Skeletal muscle cell (primary cell): Measurements from ENCODE around the gene KNOP1.
A peak's percentile ranks its signal among the peaks of the same experiment; 100 is the strongest.

Source experiments
- DNase-seq: peaks from one replicate; pipeline ENCODE4 v3.0.0-alpha.2; 2010; ENCODE audit warnings: low read depth
- H3K4me3 ChIP-seq: 2 replicates; pipeline ENCODE4 v1.5.1; 2011; ENCODE audit warnings: low read depth, mild to moderate bottlenecking, control low read depth, low read length, moderate library complexity

Gene KNOP1

DNA sequence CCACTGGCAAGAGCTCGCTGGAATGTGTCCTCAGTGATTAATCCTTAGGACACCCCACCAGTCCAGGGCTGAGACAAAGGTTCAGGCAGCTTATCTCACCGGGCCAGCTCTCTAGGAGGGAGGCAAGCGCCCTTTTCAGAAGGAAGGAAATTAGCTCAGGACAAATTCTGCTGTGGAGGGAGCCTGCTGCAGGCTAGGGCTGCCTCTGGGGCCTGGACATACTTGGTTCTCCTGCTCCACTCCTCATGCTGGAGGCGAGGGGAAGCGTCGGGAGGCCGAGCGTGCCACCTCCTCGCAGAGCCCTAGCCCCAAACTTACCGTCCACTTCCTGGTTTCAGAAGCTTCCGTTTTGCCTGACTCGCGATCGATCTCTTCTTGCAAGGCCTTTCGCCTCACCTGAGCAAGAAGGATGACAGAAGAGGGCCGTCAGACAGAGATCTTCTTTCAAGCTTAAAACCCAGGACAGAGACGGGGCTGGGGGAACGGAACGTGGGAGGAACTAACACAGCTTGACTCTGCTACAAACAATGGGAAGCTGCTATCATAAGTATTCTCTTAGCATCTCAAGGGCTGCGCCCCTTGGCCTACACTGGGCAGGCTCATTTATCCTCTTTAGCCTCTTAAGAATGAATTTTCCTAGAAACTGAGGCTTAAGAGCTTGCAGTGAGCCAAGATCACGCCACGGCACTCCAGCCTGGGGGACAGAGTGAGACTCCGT lies 7.7 kb downstream of the KNOP1 start:
- DNase-seq, result no peak
- no peak overlapping the region for H3K4me3 ChIP-seq

GRCh38 chr16:19709381-19710136 lies 8.5 kb downstream of the KNOP1 start:
- no peak overlapping the region for H3K4me3 ChIP-seq
- DNase-seq, result no peak

GRCh38 chr16:19708296-19709205 lies 9.5 kb downstream of the KNOP1 start:
- no peak for DNase-seq
- H3K4me3 ChIP-seq, result no peak overlapping the region

DNA sequence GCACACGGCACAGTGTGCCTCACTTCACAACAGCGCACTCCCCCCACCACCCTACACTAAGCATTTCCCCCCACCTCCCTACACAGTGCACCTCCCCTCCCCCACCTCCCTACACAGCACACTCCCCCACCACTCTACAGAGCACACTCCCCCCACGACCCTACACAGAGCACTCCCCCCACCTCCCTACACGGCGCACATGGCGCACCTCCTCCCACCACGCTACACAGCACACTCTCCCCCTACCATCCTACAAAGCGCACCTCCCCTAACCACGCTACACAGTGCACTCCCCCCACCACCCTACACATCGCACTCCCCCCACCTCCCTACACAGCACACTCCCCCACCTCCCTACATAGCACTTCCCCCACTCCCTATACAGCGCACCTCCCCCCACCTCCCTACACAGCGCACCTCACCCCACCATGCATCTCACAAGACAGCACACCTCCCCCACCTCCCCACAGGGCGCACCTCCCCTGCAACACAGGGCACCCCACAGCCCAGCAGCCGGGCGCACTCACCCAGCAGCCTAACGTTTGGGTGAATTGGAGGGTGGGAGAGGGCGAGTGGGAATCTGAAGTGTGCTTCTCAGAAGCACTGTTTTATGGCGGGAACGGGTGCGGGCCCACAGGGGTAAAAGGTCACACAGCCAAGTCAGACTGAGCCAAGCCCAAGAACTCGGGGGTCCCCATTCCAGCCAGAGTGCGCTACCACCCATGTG lies 10.3 kb downstream of the KNOP1 start:
- DNase-seq, result no peak
- no peak overlapping the region for H3K4me3 ChIP-seq

DNA sequence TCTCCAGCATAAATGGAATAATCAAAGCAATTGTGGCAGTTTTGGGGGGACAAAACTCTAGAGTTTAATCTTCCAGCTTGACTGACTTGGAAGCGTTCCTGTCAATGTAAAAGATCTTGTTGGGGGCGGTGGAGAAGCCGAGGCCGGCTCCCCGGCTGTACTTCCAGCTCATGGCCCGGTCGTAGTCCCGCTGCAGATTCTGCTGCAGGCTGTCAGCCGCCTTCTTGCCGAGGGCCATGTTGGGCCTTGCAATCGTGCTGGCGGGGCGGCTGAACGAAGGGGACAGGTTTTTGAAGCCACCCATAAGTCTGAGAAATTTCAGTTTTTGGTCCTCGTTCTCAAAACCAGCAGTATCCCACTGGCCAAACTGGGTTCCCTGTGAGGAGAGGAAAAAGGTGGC lies 11.2 kb downstream of the KNOP1 start:
- no peak overlapping the region for H3K4me3 ChIP-seq
- no peak for DNase-seq

- DNase-seq, result no peak
Measured at GRCh38 chr16:19705843-19706242, 12.2 kb downstream of the KNOP1 start.

DNA sequence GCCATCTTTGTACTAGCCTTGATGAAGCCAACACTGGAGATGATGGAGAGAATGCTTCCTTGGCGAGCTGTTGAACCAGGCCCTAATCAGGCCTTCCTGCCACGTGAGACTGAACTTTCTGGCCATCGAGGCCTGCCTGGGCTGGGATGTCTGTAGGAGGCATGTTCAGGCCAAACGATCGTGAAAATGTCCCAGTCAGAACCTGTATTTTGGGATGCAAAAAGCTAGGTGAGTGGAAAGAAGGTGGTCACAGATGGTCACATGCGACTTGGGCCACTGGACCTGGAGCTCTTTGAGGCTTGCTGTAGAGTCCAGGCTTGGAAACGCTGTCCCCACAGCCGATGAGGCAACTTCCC lies 12.9 kb downstream of the KNOP1 start:
- no peak for DNase-seq
- H3K4me3 ChIP-seq, result no peak overlapping the region

More at GRCh38 chr16:19705843-19706242, 12.2 kb downstream of the KNOP1 start:
- no peak overlapping the region for H3K4me3 ChIP-seq

DNA sequence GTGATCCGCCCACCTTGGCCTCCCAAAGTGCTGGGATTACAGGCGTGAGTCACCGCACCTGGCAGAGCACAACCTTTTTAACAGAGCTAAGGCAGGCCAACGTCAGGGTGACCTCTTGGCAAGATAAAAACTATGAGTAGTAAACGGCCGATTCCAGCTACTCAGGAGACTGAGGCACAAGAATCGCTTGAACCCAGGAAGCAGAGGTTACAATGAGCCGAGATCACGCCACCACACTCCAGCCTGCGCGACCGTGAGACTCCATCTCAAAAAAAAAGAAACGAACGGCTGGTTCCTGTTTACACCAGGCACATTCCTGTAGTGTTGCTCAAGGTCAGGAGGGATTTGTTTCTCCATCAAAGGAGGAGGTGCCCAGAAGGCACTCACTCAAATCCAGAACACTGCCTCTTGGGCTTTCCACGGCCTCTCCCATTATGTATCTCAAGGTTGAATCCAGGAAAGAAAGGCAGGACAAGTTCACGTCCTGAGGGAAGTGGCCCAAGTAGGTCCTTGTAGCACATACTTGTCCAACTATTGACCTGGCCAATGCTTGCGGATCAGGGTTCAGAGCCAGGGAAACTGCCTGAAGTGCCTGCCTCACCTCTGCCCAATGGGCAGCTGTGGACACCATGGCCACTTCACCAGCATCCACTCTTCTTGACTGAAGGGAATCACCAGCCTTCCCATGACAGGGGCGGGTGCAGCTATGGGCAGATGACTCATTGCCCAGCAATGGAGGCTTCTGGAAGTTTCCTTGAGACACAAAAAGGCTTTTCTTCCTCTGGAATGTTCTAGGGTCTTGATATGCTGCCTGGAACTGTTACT lies 13.5 kb downstream of the KNOP1 start:
- no peak for DNase-seq

DNA sequence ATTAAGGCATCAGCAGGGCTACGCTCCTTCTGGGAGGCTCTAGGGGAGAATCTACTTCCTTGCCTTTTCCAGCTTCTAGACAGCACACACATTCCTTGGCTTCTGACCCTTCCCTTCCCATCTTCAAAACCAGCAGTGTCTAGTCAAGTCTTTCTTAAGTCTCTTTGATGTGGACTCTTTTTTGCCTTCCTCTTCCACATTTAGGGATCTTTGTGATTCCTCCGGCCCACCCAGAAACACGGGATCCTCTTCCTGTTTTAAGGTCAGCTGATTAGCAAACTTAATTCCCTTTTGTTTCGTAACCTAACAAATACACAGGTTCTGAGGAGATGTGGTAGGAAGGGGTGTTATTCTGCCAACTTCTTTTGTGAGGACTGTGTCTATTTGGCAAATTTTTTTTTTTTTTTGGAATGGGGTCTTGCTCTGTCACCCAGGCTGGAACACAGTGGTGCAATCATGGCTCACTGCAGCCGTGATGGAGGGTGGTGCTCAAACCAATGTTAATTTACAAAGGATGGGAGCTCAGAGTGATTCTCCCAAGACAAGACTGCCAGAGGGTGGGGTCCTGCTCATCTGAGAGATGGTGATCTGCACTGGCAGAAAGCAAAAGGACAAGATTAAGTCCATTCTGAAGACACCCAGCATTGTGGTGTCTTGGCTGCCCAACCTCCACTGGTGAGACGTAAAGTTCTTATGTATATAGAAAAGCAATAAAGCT lies 14.7 kb downstream of the KNOP1 start:
- no peak overlapping the region for H3K4me3 ChIP-seq
- DNase-seq, result no peak

More for the DNA sequence above, 13.5 kb downstream of the KNOP1 start:
- no peak overlapping the region for H3K4me3 ChIP-seq

- no peak for DNase-seq
- H3K4me3 ChIP-seq, result no peak overlapping the region
Measured at GRCh38 chr16:19701091-19701490, 16.9 kb downstream of the KNOP1 start.

DNA sequence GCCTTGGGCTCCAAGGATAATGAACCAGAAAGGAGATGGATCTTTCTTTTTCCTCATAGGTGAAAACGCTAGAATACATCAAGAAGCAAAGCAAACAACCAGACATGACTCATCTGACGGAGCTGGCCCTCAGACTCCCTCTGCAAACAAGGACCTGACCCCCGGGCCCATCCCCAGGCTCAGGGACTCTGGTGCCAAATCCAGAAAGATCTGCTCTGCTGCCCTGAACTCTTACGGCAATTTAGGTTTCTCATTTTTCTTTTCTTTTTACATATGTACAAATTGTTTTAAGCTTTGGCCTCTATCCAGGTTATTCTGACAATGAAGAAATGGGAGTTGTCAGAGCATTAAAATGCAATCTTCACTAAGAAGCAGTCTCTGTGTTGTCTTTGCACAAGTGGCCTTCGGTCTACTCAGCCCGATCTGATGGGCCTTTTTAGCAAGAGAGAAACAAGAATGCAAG lies 17.7 kb downstream of the KNOP1 start:
- no peak for DNase-seq
- H3K4me3 ChIP-seq, result no peak overlapping the region

GRCh38 chr16:19699472-19699871 lies 18.6 kb downstream of the KNOP1 start:
- no peak overlapping the region for H3K4me3 ChIP-seq
- no peak for DNase-seq

DNA sequence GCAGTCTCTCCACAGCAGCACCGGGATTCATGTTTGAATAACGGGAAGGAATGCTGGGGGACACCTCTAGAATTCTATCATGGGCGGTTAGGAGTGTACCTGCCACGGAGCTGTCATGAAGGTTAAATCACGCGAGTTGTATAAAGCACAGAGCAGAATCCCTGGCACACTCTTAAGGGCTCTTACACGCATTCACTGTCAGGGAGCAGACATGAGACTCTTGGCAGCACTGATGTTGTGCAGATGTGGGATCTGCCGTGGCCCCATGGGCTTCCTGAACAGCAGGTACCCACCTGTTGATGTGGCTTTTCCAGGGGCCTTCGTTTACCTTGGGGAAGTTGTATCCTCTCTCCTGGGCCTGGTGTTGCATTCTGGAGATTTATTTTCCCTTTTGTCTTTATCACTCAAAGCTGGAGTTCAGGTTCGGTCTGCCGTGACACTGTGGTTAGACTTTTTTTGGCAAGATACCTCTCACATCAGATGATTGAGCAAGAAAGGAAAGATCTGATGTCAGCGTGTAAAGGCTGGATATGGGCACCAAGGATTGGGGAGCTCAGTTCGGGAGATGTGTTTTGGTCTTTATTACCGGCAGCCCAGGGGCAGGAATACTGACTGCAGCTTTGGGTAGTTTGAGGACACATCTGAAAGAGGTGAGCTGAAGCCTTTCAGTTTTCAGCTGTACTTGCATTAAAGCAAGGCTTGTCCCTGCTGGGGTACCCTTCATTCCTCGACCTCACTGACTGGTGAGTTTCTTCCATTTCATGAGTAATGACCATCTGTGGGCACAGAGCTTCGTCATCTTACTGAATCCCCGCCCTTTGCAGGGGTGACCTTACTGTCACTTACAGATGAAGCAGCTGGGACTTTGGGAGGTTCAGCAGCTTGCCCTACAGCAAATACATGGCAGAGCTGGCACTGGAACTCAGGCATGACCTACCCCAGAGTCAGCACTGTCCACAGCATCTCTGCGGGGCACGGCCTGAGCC lies 19.3 kb downstream of the KNOP1 start:
- no peak for DNase-seq
- no peak overlapping the region for H3K4me3 ChIP-seq

DNA sequence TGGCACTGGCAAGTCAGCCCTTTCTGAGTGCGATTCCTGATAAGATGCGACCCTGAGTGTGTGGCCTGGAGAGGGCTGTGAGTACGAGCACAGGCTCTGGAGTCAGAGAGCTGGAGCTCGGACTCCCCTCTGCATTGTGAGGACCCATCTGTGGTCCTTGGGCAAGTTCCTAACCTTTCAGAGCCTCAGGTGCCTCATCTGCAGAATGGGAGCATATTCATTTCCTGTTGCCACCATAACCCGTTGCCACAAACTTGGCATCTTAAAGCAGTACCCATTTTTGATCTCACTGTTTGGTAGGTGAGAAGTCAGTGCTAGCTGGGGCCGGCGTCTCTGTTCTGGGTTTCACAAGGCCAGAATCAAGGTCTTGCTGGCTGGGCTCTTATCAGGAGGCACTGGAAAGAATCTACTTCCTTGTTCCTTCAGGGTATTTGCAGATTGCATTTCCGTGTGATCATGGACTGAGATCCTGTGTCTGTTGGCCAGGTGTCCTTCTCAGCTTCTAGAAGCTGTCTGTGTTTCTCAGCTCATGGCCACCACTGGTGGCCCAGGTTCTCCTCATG lies 20.2 kb downstream of the KNOP1 start:
- no peak for DNase-seq

DNA sequence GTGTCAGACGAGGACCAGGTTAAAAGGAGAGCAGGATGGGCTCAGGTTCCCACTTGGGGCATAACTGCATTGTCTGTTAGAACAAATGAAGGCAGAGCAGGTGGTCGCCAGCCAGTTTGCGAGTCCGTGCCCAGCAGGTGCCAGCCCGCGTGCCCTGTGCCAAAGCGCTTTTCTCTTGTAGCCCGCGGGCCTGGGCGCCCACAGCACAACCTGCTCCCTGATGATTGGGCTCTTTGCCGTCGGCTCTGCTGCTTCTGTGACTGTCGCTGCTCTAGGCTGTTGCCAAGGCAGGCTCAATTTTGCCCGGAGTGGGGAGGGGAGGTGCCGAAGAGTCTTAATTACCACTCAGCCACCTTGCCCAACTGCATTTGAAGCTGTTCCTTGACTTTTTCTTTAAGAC lies 21.1 kb downstream of the KNOP1 start:
- DNase-seq, result no peak
- no peak overlapping the region for H3K4me3 ChIP-seq

More for the DNA sequence above, 20.2 kb downstream of the KNOP1 start:
- no peak overlapping the region for H3K4me3 ChIP-seq

DNA sequence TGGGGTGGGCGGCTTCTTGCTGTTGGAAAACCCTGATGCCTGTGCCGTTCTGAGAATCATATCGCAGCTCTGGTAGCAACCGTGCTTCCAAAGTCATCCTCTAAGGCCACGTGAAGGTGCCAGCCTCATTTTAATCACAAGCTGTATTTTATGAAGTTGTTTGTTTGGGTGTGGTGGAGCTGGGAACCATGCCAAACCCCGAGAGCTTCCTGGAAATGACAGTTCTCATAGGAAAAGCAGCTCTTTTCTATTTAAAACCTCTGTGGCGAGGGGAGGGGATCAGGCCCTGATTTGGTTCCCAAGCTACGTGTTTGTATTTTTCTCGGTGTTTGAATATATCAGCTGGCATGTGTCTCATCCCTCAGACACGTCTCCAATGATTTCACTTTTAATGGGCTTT lies 21.7 kb downstream of the KNOP1 start:
- no peak overlapping the region for H3K4me3 ChIP-seq
- DNase-seq, result peak; percentile 66

DNA sequence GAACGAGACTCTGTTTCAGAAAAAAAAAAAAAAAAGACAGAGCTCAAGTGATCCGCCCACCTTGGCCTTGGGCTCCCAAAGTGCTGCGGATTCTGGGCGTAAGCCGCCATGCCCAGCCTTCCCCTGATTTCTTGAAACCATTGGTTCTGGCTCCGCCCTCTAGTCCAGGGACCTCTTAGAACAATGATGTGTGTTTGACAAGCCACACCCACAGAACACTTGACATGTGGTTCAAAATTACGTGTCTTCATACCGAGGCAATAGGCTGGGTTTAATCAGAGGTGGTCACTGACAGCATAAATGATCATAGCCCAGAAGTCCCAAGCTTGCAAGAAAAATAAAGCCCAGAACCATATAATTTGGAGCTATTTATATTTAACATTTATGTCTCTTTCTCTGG lies 23.0 kb downstream of the KNOP1 start:
- no peak for DNase-seq
- no peak overlapping the region for H3K4me3 ChIP-seq
